DMS153 treated with DMSO at 0.1 percent for 48 hours (cell line): ENCODE data around the gene SLC6A2.
A peak's percentile ranks its signal among the peaks of the same experiment; 100 is the strongest.

Source experiments
- DNase-seq: peaks from one replicate; lab custom pipeline; 2025; ENCODE audit not compliant: unreplicated experiment; lab: John Stamatoyannopoulos, UW

The SLC6A2 gene

GRCh38 chr16:55671206-55671973 is 15.6 kb downstream of the SLC6A2 start:
- DNase-seq: no peak

GRCh38 chr16:55671974-55672280 is 16.1 kb downstream of the SLC6A2 start:
- DNase-seq: no peak

- no peak for DNase-seq
These were observed 16.7 kb downstream of the SLC6A2 start for GRCh38 chr16:55672471-55672870.

GRCh38 chr16:55678161-55678821 is 22.5 kb downstream of the SLC6A2 start:
- no peak for DNase-seq

- DNase-seq: no peak
These were observed 26.3 kb downstream of the SLC6A2 start for GRCh38 chr16:55682086-55682485.

- no peak for DNase-seq
These were observed 30.2 kb downstream of the SLC6A2 start for GRCh38 chr16:55685973-55686372.

GRCh38 chr16:55686671-55687070 is 30.9 kb downstream of the SLC6A2 start:
- DNase-seq: no peak

GRCh38 chr16:55687802-55688201 is 32.0 kb downstream of the SLC6A2 start:
- no peak for DNase-seq

- DNase-seq: no peak
These were observed 35.1 kb downstream of the SLC6A2 start for GRCh38 chr16:55690841-55691240.

GRCh38 chr16:55691771-55692170 is 36.0 kb downstream of the SLC6A2 start:
- DNase-seq: no peak

- no peak for DNase-seq
These were observed 39.8 kb downstream of the SLC6A2 start for GRCh38 chr16:55695595-55695994.

- no peak for DNase-seq
These were observed 42.1 kb downstream of the SLC6A2 start for GRCh38 chr16:55697867-55698266.

GRCh38 chr16:55698331-55698730 is 42.5 kb downstream of the SLC6A2 start:
- DNase-seq: no peak

GRCh38 chr16:55698946-55699345 is 43.2 kb downstream of the SLC6A2 start:
- DNase-seq: no peak

- DNase-seq: no peak
These were observed 43.8 kb downstream of the SLC6A2 start for GRCh38 chr16:55699616-55700015.

GRCh38 chr16:55700067-55700466 is 44.3 kb downstream of the SLC6A2 start:
- no peak for DNase-seq

- DNase-seq: no peak
These were observed 45.2 kb downstream of the SLC6A2 start for GRCh38 chr16:55700961-55701360.

GRCh38 chr16:55701442-55702319 is 45.9 kb downstream of the SLC6A2 start:
- peak; percentile 44 for DNase-seq

- DNase-seq: peak; percentile 42
These were observed 47.5 kb downstream of the SLC6A2 start for GRCh38 chr16:55703003-55704001.

- no peak for DNase-seq
These were observed 51.1 kb downstream of the SLC6A2 start for GRCh38 chr16:55706739-55707384.
